Retinal pigment epithelial cell (primary cell): Measurements from ENCODE around the gene TMX4.
"Not testable (repeated sequence)": the region's sequence is repeated elsewhere in the genome, so short reads cannot be mapped to it uniquely, and the experiment has no call there.

Experiments used
- DNase-seq: peaks from one replicate; pipeline ENCODE4 v3.0.0-alpha.2; 2010; ENCODE audit warnings: low read depth
- H3K4me3 ChIP-seq: 2 replicates; pipeline ENCODE4 v1.5.1; 2011; ENCODE audit warnings: mild to moderate bottlenecking, low read length, control low read depth, moderate library complexity
- CTCF ChIP-seq: conservative IDR thresholded peaks from 2 replicates; pipeline ENCODE4 v1.5.1; 2011; ENCODE audit warnings: low read depth, low read length, control low read depth, inconsistent platforms

Gene TMX4

GRCh38 chr20:8039042-8039441 is 19.5 kb upstream of the TMX4 start:
- no peak overlapping the region for H3K4me3 ChIP-seq
- no peak for TF ChIP-seq CTCF
- DNase-seq: no peak

GRCh38 chr20:8036771-8037170 is 17.2 kb upstream of the TMX4 start:
- TF ChIP-seq CTCF: no peak
- H3K4me3 ChIP-seq: no peak overlapping the region
- no peak for DNase-seq

GRCh38 chr20:8033151-8033841 is 13.7 kb upstream of the TMX4 start:
- no peak for TF ChIP-seq CTCF
- no peak overlapping the region for H3K4me3 ChIP-seq
- no peak for DNase-seq

- DNase-seq: no peak
- H3K4me3 ChIP-seq: no peak overlapping the region
- no peak for TF ChIP-seq CTCF
Measured at GRCh38 chr20:8032499-8032898, 12.9 kb upstream of the TMX4 start.

GRCh38 chr20:8031539-8031938 is 12.0 kb upstream of the TMX4 start:
- not testable (repeated sequence) for DNase-seq, H3K4me3 ChIP-seq

GRCh38 chr20:8021541-8022269 is 2.1 kb upstream of the TMX4 start:
- no peak overlapping the region for H3K4me3 ChIP-seq
- no peak for DNase-seq
- no peak for TF ChIP-seq CTCF

GRCh38 chr20:8020314-8021079 is 936 bp upstream of the TMX4 start:
- TF ChIP-seq CTCF: no peak
- DNase-seq: peak; percentile 11
- peak overlapping the region; percentile 66 for H3K4me3 ChIP-seq
